ENCODE measurements around the gene FKBP1B. TPM values are rescaled to one million over a fixed set of nuclear protein-coding genes. Genes with fewer than 3 reads are reported as not detected.

FKBP1B gene
- total RNA-seq, 2 experiments from 2014 or later: 0.47 TPM; not detected in 1

GRCh38 chr2:24022975-24023575 lies 26.5 kb upstream of the FKBP1B start:
- Histone ChIP-seq H3K9me3 (ENCODE audit: control insufficient read depth in 1 of 2, insufficient read depth in 1 of 2, low read length in 2 of 2) (no peaks in the 10 kb centered on the region), H3K27me3 (ENCODE audit: control insufficient read depth in 1 of 2, insufficient read depth in 2 of 2, low read length in 2 of 2) (no peaks in the 10 kb centered on the region), H3K27ac (ENCODE audit: low read depth in 1 of 2, low read length in 2 of 2) (no peak overlapping the region), H3K4me1 (ENCODE audit: insufficient read depth, low read length) (no peaks in the 10 kb centered on the region), H3K36me3 (ENCODE audit: insufficient read depth, low read length) (peaks cover 16% of the 10 kb centered on the region), H3K4me3 (ENCODE audit: low read length) (no peak overlapping the region)
- TF ChIP-seq CTCF (IDR thresholded peaks at IDR 0.05): no peak
- Mint-ChIP-seq H3K27ac (no peak overlapping the region), H3K27me3 (no peaks in the 10 kb centered on the region), H3K9me3 (no peaks in the 10 kb centered on the region), H3K4me3 (no peak overlapping the region), H3K36me3 (ENCODE audit: low read depth) (peaks cover 52% of the 10 kb centered on the region), H3K4me1 (ENCODE audit: low read depth) (no peaks in the 10 kb centered on the region)
- intact Hi-C loops (cut with DNase I, micrococcal nuclease): no loop called here
- ChIA-PET POLR2A (no interaction called here), CTCF (no interaction called here)
- DNase-seq (no peak), ATAC-seq (ENCODE audit: poor library complexity) (no peak)

- Histone ChIP-seq H3K4me3 (ENCODE audit: low read length) (no peak overlapping the region), H3K27me3 (ENCODE audit: control insufficient read depth in 1 of 2, insufficient read depth in 2 of 2, low read length in 2 of 2) (no peaks in the 10 kb centered on the region), H3K36me3 (ENCODE audit: insufficient read depth, low read length) (peaks cover 21% of the 10 kb centered on the region), H3K9me3 (ENCODE audit: control insufficient read depth in 1 of 2, insufficient read depth in 1 of 2, low read length in 2 of 2) (no peaks in the 10 kb centered on the region), H3K27ac (ENCODE audit: low read depth in 1 of 2, low read length in 2 of 2) (no peak overlapping the region), H3K4me1 (ENCODE audit: insufficient read depth, low read length) (no peaks in the 10 kb centered on the region)
- Mint-ChIP-seq H3K9me3 (no peaks in the 10 kb centered on the region), H3K4me1 (ENCODE audit: low read depth) (no peaks in the 10 kb centered on the region), H3K4me3 (no peak overlapping the region), H3K36me3 (ENCODE audit: low read depth) (peaks cover 58% of the 10 kb centered on the region), H3K27ac (no peak overlapping the region), H3K27me3 (no peaks in the 10 kb centered on the region)
- intact Hi-C loops (cut with DNase I, micrococcal nuclease): no loop called here
- POLR2A ChIA-PET: no interaction called here
- CTCF ChIA-PET: no interaction called here
- ATAC-seq (ENCODE audit: poor library complexity): no peak
- DNase-seq: no peak
- TF ChIP-seq CTCF (IDR thresholded peaks at IDR 0.05): no peak
Observed at GRCh38 chr2:24024018-24024417, 25.5 kb upstream of the FKBP1B start.

GRCh38 chr2:24024996-24025663 lies 24.4 kb upstream of the FKBP1B start:
- ChIA-PET CTCF (no interaction called here), POLR2A (no interaction called here)
- intact Hi-C loops (cut with DNase I, micrococcal nuclease): no loop called here
- DNase-seq (no peak), ATAC-seq (ENCODE audit: poor library complexity) (no peak)
- H3K27me3 Mint-ChIP-seq: no peaks in the 10 kb centered on the region
- Histone ChIP-seq H3K27me3 (ENCODE audit: control insufficient read depth in 1 of 2, insufficient read depth in 2 of 2, low read length in 2 of 2) (no peaks in the 10 kb centered on the region), H3K27ac (ENCODE audit: low read depth in 1 of 2, low read length in 2 of 2) (no peak overlapping the region), H3K4me3 (ENCODE audit: low read length) (no peak overlapping the region), H3K9me3 (ENCODE audit: control insufficient read depth in 1 of 2, insufficient read depth in 1 of 2, low read length in 2 of 2) (no peaks in the 10 kb centered on the region), H3K4me1 (ENCODE audit: insufficient read depth, low read length) (no peaks in the 10 kb centered on the region), H3K36me3 (ENCODE audit: insufficient read depth, low read length) (peaks cover 32% of the 10 kb centered on the region)
- H3K4me1 Mint-ChIP-seq (ENCODE audit: low read depth): no peaks in the 10 kb centered on the region
- H3K9me3 Mint-ChIP-seq: no peaks in the 10 kb centered on the region
- H3K27ac Mint-ChIP-seq: no peak overlapping the region
- peaks cover 69% of the 10 kb centered on the region for H3K36me3 Mint-ChIP-seq (ENCODE audit: low read depth)
- H3K4me3 Mint-ChIP-seq: no peak overlapping the region
- no peak for TF ChIP-seq CTCF (IDR thresholded peaks at IDR 0.05)
